Activated T-cell treated with anti-CD3 and anti-CD28 coated beads, Interleukin-2, amount 50 U/mL, for 4 hours (primary cell): Measurements from ENCODE around the gene JARID2. TPM values are rescaled to one million over a fixed set of nuclear protein-coding genes. Genes with fewer than 3 reads are reported as not detected.

Experiments
- ATAC-seq, 2 donors: fragments of 200-7000 bp; cut with Tn5 transposase; one replicate each; pipeline ENCODE4 v1.10.0; 2021
- DNase-seq: peaks from one replicate; pipeline ENCODE4 v3.0.0-alpha.2; 2020
- H3K27me3 Mint-ChIP-seq: one replicate; pipeline ENCODE4 v1.8.0; 2021; ENCODE audit warnings: low read depth, mixed read lengths
- H3K36me3 Mint-ChIP-seq: one replicate; pipeline ENCODE4 v1.8.0; 2022; ENCODE audit warnings: mixed read lengths; ENCODE audit not compliant: insufficient read depth
- H3K4me1 Mint-ChIP-seq: one replicate; pipeline ENCODE4 v1.8.0; 2021; ENCODE audit warnings: low read depth, mixed read lengths
- H3K4me3 Mint-ChIP-seq: one replicate; pipeline ENCODE4 v1.8.0; 2021; ENCODE audit warnings: mild to moderate bottlenecking, moderate library complexity, mixed read lengths
- H3K9me3 Mint-ChIP-seq: one replicate; pipeline ENCODE4 v1.8.0; 2021; ENCODE audit warnings: mixed read lengths
- total RNA-seq, 3 donors: library from RNA; stranded (reverse); gene quantifications; one replicate each; pipeline ENCODE4 v1.2.1, GENCODE V29; 2021

The JARID2 gene
- total RNA-seq, 3 donors from 2014 or later: 32.6 to 43.6 (median 37.2) TPM

GRCh38 chr6:15242503-15242902 lies 3.4 kb upstream of the JARID2 start:
- Mint-ChIP-seq H3K4me1 (peaks cover 6% of the 10 kb centered on the region), H3K36me3 (peaks cover 5% of the 10 kb centered on the region), H3K27me3 (no peaks in the 10 kb centered on the region), H3K4me3 (no peak overlapping the region), H3K9me3 (no peaks in the 10 kb centered on the region)
- DNase-seq (no peak), ATAC-seq (no peak)

DNA sequence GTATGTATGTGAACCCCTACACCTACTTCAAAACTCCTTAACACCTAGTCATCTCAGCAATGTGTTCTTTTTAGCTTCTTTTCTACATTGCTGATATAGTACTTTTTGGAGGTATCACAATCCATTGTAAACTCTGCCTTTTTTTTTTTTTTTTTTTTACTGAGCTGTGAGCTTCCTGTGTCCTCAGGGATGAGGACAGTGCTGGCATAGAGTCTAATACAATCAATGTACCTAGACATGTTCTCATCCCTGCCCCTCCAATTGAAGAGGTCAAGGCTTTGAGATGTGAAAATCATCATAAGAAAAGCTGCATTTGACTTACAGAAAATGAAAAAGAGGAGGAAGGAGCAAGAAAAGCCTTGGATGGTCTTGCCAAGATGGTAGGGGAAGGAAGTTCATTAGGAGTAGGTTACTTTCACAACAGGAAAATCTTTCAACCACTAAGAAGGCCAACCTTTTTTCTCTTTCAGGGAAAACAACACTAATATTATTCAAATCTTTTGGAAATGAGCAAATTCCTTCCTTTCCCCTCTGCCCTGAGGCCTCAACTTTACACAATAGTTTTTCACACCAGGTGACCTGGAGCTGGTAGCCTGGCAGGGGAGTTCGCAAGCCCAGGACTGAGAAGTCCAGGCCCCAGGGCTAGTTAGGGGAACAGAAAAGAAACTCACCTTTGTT lies 2.8 kb upstream of the JARID2 start:
- H3K4me1 Mint-ChIP-seq: peaks cover 6% of the 10 kb centered on the region
- peaks cover 5% of the 10 kb centered on the region for H3K36me3 Mint-ChIP-seq
- no peak overlapping the region for H3K4me3 Mint-ChIP-seq
- no peaks in the 10 kb centered on the region for H3K27me3 Mint-ChIP-seq
- H3K9me3 Mint-ChIP-seq: no peaks in the 10 kb centered on the region
- DNase-seq (no peak), ATAC-seq (no peak)

DNA sequence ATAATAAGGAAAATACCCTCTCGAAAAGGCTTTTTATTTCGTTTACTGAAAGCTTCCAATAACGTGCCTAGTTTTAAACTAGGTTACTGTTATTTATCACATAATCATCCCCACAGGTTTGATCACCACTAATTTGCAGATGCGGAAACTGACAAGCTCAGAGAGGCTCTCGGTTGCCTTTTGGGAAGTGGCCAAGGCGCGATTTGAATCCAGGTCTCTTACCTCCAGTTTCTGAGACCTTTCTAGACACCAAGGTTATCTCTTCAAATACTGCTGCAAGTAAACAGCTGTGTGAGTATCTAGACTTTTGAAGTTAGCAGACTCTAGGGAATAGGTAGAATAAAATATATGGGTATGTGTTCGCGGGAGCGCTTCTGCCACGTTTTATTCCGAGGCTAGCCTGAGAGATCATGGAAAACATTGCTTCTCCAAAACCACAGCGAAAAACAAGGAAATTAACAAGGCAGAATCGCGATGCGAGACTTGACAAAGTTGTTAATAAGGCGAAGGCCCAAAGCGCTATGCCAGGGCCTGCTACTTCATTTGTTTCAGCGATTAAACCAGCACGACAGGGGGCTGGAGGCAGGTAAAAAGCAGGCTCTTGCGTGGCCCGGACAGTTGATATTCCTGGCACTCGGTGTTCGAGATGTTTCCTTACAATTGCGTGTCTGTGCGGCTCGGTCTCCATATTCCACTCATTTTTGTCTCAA lies 1.8 kb upstream of the JARID2 start:
- Mint-ChIP-seq H3K27me3 (no peaks in the 10 kb centered on the region), H3K36me3 (peaks cover 5% of the 10 kb centered on the region), H3K9me3 (no peaks in the 10 kb centered on the region), H3K4me1 (peaks cover 7% of the 10 kb centered on the region), H3K4me3 (peak overlapping the region; percentile 80)
- ATAC-seq: no peak
- DNase-seq: no peak

- Mint-ChIP-seq H3K36me3 (peaks cover 5% of the 10 kb centered on the region), H3K27me3 (no peaks in the 10 kb centered on the region), H3K4me1 (peaks cover 14% of the 10 kb centered on the region), H3K9me3 (no peaks in the 10 kb centered on the region), H3K4me3 (peak overlapping the region; percentile 99)
- DNase-seq: peak; percentile 57
- peak; percentile 15 to 27 for ATAC-seq
Measured at GRCh38 chr6:15244620-15245360, 1.1 kb upstream of the JARID2 start.

GRCh38 chr6:15246217-15246665 lies 372 bp downstream of the JARID2 start:
- Mint-ChIP-seq H3K36me3 (peaks cover 8% of the 10 kb centered on the region), H3K27me3 (no peaks in the 10 kb centered on the region)
- no peak for ATAC-seq

DNA sequence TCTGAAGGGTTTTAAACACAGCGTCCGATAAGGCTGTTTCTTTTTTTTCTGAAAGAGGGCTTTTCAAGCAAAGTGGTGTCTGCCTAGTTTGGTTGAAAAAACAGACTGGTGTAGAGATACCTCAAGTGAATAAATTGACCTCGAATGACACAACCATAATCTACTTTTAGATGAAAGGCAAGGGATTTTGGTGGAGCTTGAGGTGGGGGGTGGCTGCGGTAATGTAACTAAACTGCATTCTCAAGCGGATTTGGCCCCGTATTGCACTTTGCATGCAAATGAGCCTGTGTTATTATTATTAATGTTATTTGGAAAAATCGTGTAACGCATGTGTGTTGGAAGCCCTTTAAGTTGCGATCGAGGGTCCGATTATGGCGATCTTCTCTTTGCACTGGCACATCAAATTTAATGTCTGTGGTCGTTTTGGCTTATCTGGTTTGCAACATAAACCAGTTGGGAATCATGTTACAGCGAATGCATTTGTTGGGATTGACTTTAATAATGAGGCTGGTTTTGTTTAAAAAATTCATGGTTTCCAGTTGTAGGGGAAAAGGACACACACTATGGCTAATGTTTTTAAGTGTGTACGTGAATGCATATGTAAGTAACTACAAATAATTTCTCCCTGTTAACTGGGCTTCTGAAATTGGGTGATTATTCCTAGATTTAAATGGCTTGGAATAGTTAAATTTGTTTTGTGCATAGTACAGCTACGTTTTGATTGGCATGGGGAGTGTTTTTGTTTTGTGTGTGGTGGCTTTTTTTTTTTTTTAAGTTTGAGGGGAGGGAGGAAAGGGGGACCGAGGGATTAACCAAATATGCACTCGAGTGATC lies 1.0 kb downstream of the JARID2 start:
- Mint-ChIP-seq H3K27me3 (no peaks in the 10 kb centered on the region), H3K36me3 (peaks cover 8% of the 10 kb centered on the region), H3K4me3 (peak overlapping the region; percentile 99), H3K4me1 (peaks cover 35% of the 10 kb centered on the region), H3K9me3 (no peaks in the 10 kb centered on the region)
- ATAC-seq (no peak), DNase-seq (peak; percentile 16)

More at GRCh38 chr6:15246217-15246665, 372 bp downstream of the JARID2 start:
- no peak for DNase-seq
- H3K9me3 Mint-ChIP-seq: no peaks in the 10 kb centered on the region
- H3K4me1 Mint-ChIP-seq: peaks cover 29% of the 10 kb centered on the region
- H3K4me3 Mint-ChIP-seq: peak overlapping the region; percentile 99

DNA sequence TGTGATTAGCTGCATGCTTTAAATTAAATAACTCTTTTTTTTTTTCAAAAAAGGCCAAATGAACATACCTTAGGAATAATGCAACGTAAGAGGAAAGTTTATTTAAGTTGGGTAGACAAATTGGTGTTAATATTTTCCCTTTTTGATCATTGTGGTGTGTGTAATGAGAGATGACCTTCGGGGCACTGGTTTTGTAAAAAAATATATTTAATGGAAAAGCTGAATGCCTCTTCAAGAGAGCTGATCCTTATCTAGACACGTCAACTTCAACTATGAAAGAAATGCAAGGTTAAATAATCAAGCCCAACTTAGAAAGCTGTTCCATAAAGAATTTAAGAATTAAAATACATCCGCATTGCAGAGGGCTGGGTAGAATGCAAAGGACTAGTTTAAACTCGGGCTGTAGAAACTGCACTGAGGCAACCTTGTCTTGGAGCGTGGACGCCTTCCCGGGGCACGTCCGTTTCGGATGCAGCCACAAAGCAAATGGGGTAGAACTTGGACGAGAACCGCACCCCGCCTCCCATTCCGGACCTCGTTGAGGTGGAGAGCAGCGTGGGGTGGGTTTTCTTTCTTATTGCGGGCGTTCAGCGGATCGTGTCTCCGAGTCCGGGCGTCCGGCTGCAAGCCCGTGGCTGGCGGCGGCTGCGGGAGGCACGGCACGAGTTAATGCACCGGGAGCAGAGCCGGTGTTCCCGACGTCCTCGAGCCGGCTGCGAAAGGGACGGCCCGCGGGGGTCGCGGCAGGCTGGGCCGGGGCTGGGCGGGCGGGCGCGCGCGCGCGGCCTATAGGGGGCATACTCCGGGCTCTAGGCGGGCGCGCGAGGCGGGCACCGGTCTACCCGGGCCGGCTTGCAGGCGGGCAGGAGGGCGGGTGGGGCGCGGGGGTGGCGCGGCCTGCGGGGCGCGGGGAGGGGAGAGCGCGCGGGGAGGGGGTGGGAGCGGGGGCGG lies 1.9 kb downstream of the JARID2 start:
- peak overlapping the region; percentile 99 for H3K4me3 Mint-ChIP-seq
- peak; percentile 15 for ATAC-seq
- H3K9me3 Mint-ChIP-seq: no peaks in the 10 kb centered on the region
- peak; percentile 60 for DNase-seq
- peaks cover 44% of the 10 kb centered on the region for H3K4me1 Mint-ChIP-seq
- H3K27me3 Mint-ChIP-seq: no peaks in the 10 kb centered on the region
- peaks cover 8% of the 10 kb centered on the region for H3K36me3 Mint-ChIP-seq

GRCh38 chr6:15248451-15249370 lies 2.8 kb downstream of the JARID2 start:
- peaks cover 53% of the 10 kb centered on the region for H3K4me1 Mint-ChIP-seq
- no peaks in the 10 kb centered on the region for H3K9me3 Mint-ChIP-seq
- H3K27me3 Mint-ChIP-seq: no peaks in the 10 kb centered on the region

DNA sequence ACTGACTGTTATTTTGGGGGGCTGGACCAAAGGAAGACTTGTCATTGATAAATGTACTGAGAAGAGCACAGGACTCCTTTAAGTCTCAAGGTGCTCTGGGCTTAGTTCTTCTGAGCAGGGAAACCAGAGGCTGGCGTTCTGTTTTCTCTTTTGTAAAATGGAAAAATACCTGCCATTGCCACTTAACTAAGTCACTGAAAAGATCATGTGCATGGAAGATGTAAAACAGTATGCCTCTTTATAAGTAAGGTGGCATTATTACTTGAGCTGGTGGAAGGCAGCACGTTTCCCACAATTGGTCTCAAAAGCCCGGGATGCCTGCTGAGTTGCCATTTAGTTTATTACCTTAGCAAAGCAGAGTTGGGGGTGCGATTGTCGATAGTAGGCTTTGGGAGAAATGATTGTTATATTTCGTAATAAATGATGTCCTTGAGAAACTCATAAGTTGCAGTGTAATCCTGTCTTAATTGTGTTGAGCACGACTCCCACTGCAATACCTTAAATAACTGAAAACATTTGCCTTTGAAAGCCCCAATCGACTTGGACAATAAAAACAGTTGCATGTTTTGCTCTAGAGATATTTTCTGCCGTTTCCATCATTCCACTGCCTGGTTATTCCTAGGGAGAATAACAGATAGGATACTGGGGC lies 3.6 kb downstream of the JARID2 start:
- Mint-ChIP-seq H3K4me3 (peak overlapping the region; percentile 90), H3K9me3 (no peaks in the 10 kb centered on the region), H3K27me3 (no peaks in the 10 kb centered on the region), H3K36me3 (peaks cover 16% of the 10 kb centered on the region), H3K4me1 (peaks cover 56% of the 10 kb centered on the region)
- DNase-seq: no peak
- no peak for ATAC-seq

More at GRCh38 chr6:15248451-15249370, 2.8 kb downstream of the JARID2 start:
- DNase-seq (peak; percentile 97), ATAC-seq (peak; percentile 39 to 47)
- peak overlapping the region; percentile 90 for H3K4me3 Mint-ChIP-seq
- H3K36me3 Mint-ChIP-seq: peaks cover 14% of the 10 kb centered on the region

DNA sequence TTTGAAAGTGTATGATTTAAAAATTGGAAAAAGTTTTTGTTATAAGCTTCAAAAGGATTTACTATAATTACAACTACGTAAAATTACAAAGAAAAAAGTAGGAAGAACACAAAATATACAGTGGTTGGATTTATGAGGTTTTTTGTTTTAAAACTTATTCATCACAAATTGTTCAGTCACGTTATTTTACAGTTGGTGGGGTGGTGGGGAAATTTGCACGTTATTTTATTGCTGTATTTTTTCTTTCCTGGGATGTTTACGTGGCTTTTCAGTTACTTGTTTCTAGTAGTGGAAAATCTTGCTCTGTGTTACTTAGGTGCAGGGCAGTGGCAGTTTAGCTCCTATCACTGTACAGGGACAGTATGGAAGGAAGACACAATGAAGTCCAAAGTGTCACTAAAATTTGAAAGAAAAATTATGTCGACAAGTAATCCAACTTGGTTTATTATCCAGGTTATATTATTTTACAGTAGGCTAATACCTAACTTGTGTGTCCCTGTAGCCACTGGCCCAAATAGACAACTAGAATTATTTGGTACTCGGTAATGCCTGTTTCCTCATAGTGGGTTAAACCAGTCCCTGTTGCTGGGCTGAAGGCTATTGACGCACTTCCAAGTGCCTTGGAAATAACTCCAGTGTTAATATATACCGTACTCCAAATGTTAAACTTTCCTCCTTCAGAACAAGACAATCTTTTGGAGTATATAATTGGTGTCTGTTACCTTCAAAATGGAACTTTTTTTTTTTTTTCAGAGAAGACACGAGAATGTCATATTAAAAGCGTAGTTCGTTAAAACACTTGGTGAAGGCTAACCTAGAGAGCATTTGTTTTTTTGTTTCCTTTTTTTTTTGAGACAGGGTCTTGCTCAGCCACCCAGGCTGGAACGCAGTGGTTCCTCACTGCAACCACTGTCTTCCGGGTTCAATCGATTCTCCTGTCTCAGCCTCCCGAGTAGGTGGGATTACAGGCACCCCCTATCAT lies 4.6 kb downstream of the JARID2 start:
- Mint-ChIP-seq H3K27me3 (no peaks in the 10 kb centered on the region), H3K4me1 (peaks cover 65% of the 10 kb centered on the region), H3K36me3 (peaks cover 23% of the 10 kb centered on the region), H3K9me3 (no peaks in the 10 kb centered on the region), H3K4me3 (peak overlapping the region; percentile 90)
- ATAC-seq: no peak
- DNase-seq: no peak

- Mint-ChIP-seq H3K4me1 (peaks cover 82% of the 10 kb centered on the region), H3K9me3 (no peaks in the 10 kb centered on the region), H3K4me3 (peak overlapping the region; percentile 90), H3K36me3 (peaks cover 27% of the 10 kb centered on the region), H3K27me3 (no peaks in the 10 kb centered on the region)
- DNase-seq: no peak
- no peak for ATAC-seq
Measured at GRCh38 chr6:15252195-15252594, 6.3 kb downstream of the JARID2 start.
